Measurements from ENCODE around the gene TCERG1L.
"Not testable (repeated sequence)": the region's sequence is repeated elsewhere in the genome, so short reads cannot be mapped to it uniquely, and the experiment has no call there.

Gene TCERG1L

GRCh38 chr10:131249238-131249954 is 62.1 kb downstream of the TCERG1L start:
- no peak for DNase-seq (ENCODE audit: low read depth)

- no peak for DNase-seq (ENCODE audit: low read depth)
Measured at GRCh38 chr10:131248376-131249165, 63.0 kb downstream of the TCERG1L start.

- DNase-seq (ENCODE audit: low read depth), result no peak
Measured at GRCh38 chr10:131247873-131248272, 63.6 kb downstream of the TCERG1L start.

- DNase-seq (ENCODE audit: low read depth), result no peak
Measured at GRCh38 chr10:131246775-131247174, 64.7 kb downstream of the TCERG1L start.

- DNase-seq (ENCODE audit: low read depth), result no peak
Measured at GRCh38 chr10:131246089-131246488, 65.4 kb downstream of the TCERG1L start.

- DNase-seq (ENCODE audit: low read depth), result no peak
Measured at GRCh38 chr10:131245475-131246059, 66.0 kb downstream of the TCERG1L start.

GRCh38 chr10:131244836-131245235 is 66.7 kb downstream of the TCERG1L start:
- DNase-seq (ENCODE audit: low read depth), result no peak

GRCh38 chr10:131243076-131243475 is 68.4 kb downstream of the TCERG1L start:
- no peak for DNase-seq (ENCODE audit: low read depth)

- DNase-seq (ENCODE audit: low read depth), result no peak
Measured at GRCh38 chr10:131242007-131242406, 69.5 kb downstream of the TCERG1L start.

GRCh38 chr10:131240691-131241090 is 70.8 kb downstream of the TCERG1L start:
- no peak for DNase-seq (ENCODE audit: low read depth)

- DNase-seq (ENCODE audit: low read depth), result no peak
Measured at GRCh38 chr10:131239926-131240325, 71.6 kb downstream of the TCERG1L start.

- DNase-seq (ENCODE audit: low read depth), result no peak
Measured at GRCh38 chr10:131239450-131239849, 72.1 kb downstream of the TCERG1L start.

GRCh38 chr10:131238669-131239280 is 72.7 kb downstream of the TCERG1L start:
- no peak for DNase-seq (ENCODE audit: low read depth)

GRCh38 chr10:131237991-131238651 is 73.4 kb downstream of the TCERG1L start:
- DNase-seq (ENCODE audit: low read depth), result no peak

- not testable (repeated sequence) for DNase-seq (ENCODE audit: low read depth)
Measured at GRCh38 chr10:131234606-131235005, 76.9 kb downstream of the TCERG1L start.

GRCh38 chr10:131233611-131234258 is 77.8 kb downstream of the TCERG1L start:
- no peak for DNase-seq (ENCODE audit: low read depth)

- no peak for DNase-seq (ENCODE audit: low read depth)
Measured at GRCh38 chr10:131231965-131232541, 79.5 kb downstream of the TCERG1L start.

GRCh38 chr10:131231323-131231964 is 80.1 kb downstream of the TCERG1L start:
- DNase-seq (ENCODE audit: low read depth), result no peak

- no peak for DNase-seq (ENCODE audit: low read depth)
Measured at GRCh38 chr10:131230641-131231322, 80.7 kb downstream of the TCERG1L start.

- DNase-seq (ENCODE audit: low read depth), result no peak
Measured at GRCh38 chr10:131230166-131230565, 81.4 kb downstream of the TCERG1L start.

Data from CMK (cell line).